Neural progenitor cell (in vitro differentiated cells): ENCODE measurements around the gene SIRPA. TPM values are rescaled to one million over a fixed set of nuclear protein-coding genes. Genes with fewer than 3 reads are reported as not detected.

ENCODE experiments used
- DNase-seq: peaks from one replicate; pipeline ENCODE4 v3.0.0-alpha.2; 2016; ENCODE audit warnings: low spot score
- H2AFZ ChIP-seq: fragments of 200-600 bp; sonication (generic); replicated peaks from 2 replicates; pipeline ENCODE4 v1.6.1; 2016; ENCODE audit warnings: antibody characterized with exemption
- H3F3A ChIP-seq: fragments of 200-600 bp; sonication (generic); 2 replicates; pipeline ENCODE4 v1.6.1; 2016; ENCODE audit warnings: antibody characterized with exemption, low read depth
- H3K27ac ChIP-seq: fragments of 200-600 bp; sonication (generic); 2 replicates; pipeline ENCODE4 v1.5.1; 2016; ENCODE audit warnings: mild to moderate bottlenecking
- H3K27me3 ChIP-seq: fragments of 200-600 bp; sonication (generic); 2 replicates; pipeline ENCODE4 v1.6.1; 2016; ENCODE audit warnings: mild to moderate bottlenecking, moderate library complexity
- H3K36me3 ChIP-seq: fragments of 200-600 bp; sonication (generic); 2 replicates; pipeline ENCODE4 v1.5.1; 2016
- H3K4me1 ChIP-seq: fragments of 200-600 bp; sonication (generic); 2 replicates; pipeline ENCODE4 v1.6.1; 2016; ENCODE audit warnings: mixed run types
- H3K4me2 ChIP-seq: fragments of 200-600 bp; sonication (generic); 2 replicates; pipeline ENCODE4 v1.6.1; 2016
- H3K4me3 ChIP-seq: fragments of 200-600 bp; sonication (generic); 2 replicates; pipeline ENCODE4 v1.5.1; 2016
- H3K79me2 ChIP-seq: fragments of 200-600 bp; sonication (generic); 2 replicates; pipeline ENCODE4 v1.6.1; 2016; ENCODE audit warnings: low read depth
- H3K9ac ChIP-seq: fragments of 200-600 bp; sonication (generic); 2 replicates; pipeline ENCODE4 v1.6.1; 2016
- H3K9me3 ChIP-seq: fragments of 200-600 bp; sonication (generic); 2 replicates; pipeline ENCODE4 v1.5.1; 2016; ENCODE audit warnings: low read depth
- H4K20me1 ChIP-seq: fragments of 200-600 bp; sonication (generic); 2 replicates; pipeline ENCODE4 v1.6.1; 2016; ENCODE audit warnings: low read depth
- H3K27ac Mint-ChIP-seq: 3 replicates; pipeline ENCODE4 v1.8.0; 2021; ENCODE audit warnings: mixed read lengths
- H3K27me3 Mint-ChIP-seq: 2 replicates; pipeline ENCODE4 v1.8.0; 2022; ENCODE audit warnings: low read depth, mild to moderate bottlenecking, inconsistent platforms, moderate library complexity, mixed read lengths; ENCODE audit not compliant: insufficient read depth
- H3K36me3 Mint-ChIP-seq: 3 replicates; pipeline ENCODE4 v1.8.0; 2021; ENCODE audit warnings: mixed read lengths
- H3K4me1 Mint-ChIP-seq: 3 replicates; pipeline ENCODE4 v1.8.0; 2021; ENCODE audit warnings: mixed read lengths
- H3K4me3 Mint-ChIP-seq: 3 replicates; pipeline ENCODE4 v1.8.0; 2021; ENCODE audit warnings: mild to moderate bottlenecking, moderate library complexity, mixed read lengths
- H3K9me3 Mint-ChIP-seq: 3 replicates; pipeline ENCODE4 v1.8.0; 2020; ENCODE audit warnings: mixed read lengths
- EZH2 ChIP-seq: fragments of 200-600 bp; sonication (generic); IDR thresholded peaks from 2 replicates; pipeline ENCODE4 v1.6.1; 2017; ENCODE audit warnings: antibody characterized with exemption, mild to moderate bottlenecking, moderate library complexity
- EZH2phosphoT487 ChIP-seq: fragments of 200-600 bp; sonication (generic); IDR thresholded peaks from 2 replicates; pipeline ENCODE4 v1.6.1; 2017; ENCODE audit warnings: antibody characterized with exemption
- total RNA-seq: library from RNA; depleted of rRNA; stranded (reverse); fragments of >200 nt; gene quantifications from 2 replicates; pipeline ENCODE4 v1.2.3, GENCODE V29; 2015; ENCODE audit warnings: low replicate concordance
- TF ChIP-seq, protein P1 (sequence below): fragments of 200-600 bp; sonication (generic); IDR thresholded peaks from 2 replicates; pipeline ENCODE4 v1.5.1; 2017; ENCODE audit warnings: antibody characterized with exemption, mild to moderate bottlenecking

SIRPA gene
- total RNA-seq, 1 donor from 2014 or later: 5.1 TPM

DNA sequence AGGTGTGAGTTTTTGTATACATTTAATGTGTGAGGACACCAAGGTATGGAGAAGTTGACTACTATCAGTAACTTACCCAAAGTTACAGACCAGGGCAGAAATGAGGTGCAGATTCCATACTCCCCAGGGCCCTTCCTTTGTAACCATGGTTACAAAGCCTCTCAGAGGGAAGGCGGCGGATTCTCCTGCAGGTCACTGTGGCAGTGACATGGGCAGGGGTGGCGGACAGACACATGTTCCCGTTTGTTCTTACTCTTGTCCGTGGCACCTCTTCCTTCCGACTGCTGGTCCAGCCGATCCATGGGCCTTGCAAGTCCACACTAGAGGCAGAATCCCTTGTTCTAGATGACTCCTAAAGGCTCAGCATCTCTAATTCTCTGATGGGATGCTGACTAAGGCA lies 55.6 kb downstream of the SIRPA start:
- peaks cover 55% of the 10 kb centered on the region for H3K4me1 Mint-ChIP-seq
- DNase-seq: peak; percentile 77
- no peak overlapping the region for H3K27ac Mint-ChIP-seq
- H3K4me1 ChIP-seq: peaks cover 53% of the 10 kb centered on the region
- H3K9me3 ChIP-seq: no peaks in the 10 kb centered on the region
- H3K27ac ChIP-seq: no peak overlapping the region
- peak overlapping the region; percentile 62 for H3K4me2 ChIP-seq
- no peak for TF ChIP-seq EZH2
- TF ChIP-seq, protein P1, sequence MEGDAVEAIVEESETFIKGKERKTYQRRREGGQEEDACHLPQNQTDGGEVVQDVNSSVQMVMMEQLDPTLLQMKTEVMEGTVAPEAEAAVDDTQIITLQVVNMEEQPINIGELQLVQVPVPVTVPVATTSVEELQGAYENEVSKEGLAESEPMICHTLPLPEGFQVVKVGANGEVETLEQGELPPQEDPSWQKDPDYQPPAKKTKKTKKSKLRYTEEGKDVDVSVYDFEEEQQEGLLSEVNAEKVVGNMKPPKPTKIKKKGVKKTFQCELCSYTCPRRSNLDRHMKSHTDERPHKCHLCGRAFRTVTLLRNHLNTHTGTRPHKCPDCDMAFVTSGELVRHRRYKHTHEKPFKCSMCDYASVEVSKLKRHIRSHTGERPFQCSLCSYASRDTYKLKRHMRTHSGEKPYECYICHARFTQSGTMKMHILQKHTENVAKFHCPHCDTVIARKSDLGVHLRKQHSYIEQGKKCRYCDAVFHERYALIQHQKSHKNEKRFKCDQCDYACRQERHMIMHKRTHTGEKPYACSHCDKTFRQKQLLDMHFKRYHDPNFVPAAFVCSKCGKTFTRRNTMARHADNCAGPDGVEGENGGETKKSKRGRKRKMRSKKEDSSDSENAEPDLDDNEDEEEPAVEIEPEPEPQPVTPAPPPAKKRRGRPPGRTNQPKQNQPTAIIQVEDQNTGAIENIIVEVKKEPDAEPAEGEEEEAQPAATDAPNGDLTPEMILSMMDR: no peak
- no peak for TF ChIP-seq EZH2phosphoT487
- H3K9me3 Mint-ChIP-seq: no peaks in the 10 kb centered on the region
- H2AFZ ChIP-seq: no peak overlapping the region
- no peaks in the 10 kb centered on the region for H3K36me3 Mint-ChIP-seq
- H3K36me3 ChIP-seq: no peaks in the 10 kb centered on the region
- H4K20me1 ChIP-seq: no peaks in the 10 kb centered on the region
- H3F3A ChIP-seq: peaks cover 56% of the 10 kb centered on the region
- no peak overlapping the region for H3K9ac ChIP-seq
- peaks cover 20% of the 10 kb centered on the region for H3K27me3 ChIP-seq
- no peaks in the 10 kb centered on the region for H3K79me2 ChIP-seq
- H3K4me3 Mint-ChIP-seq: peak overlapping the region; percentile 41
- no peak overlapping the region for H3K4me3 ChIP-seq
- peaks cover 8% of the 10 kb centered on the region for H3K27me3 Mint-ChIP-seq

DNA sequence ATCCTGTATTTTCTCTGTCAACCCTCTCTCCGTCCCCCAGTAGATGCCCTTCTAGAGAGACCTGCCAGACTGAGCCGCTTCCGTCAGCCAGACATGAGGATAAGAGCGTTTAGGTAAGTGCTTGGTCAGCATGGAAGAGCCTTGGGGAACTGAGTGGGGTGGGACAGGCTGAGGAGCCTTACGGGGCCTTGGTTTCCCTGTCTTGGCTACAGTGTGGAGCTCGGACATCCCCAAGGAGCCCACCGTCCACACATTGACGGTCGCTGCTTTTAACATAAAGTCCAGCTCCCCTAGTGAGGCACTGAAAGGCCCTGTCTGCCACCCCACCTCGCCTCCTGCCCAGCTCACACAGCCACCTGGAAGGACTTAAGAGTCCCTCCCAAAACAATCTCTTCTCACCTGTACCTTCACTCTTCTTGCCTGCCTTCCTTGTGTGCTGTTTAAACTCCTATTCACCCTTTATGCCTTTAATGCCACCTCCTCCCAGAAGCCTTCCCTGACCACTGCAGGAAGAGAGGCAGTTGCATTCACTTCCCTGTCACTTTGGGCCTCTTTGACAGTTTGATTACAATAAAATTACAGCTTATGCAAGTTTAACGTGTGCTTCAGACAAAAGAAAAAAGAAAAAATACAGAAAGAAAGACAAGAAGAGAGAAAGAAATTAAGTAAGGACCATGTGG lies 56.4 kb downstream of the SIRPA start:
- Mint-ChIP-seq H3K4me3 (no peak overlapping the region), H3K4me1 (peaks cover 53% of the 10 kb centered on the region), H3K27me3 (peaks cover 6% of the 10 kb centered on the region), H3K36me3 (no peaks in the 10 kb centered on the region), H3K27ac (peak overlapping the region; percentile 30), H3K9me3 (no peaks in the 10 kb centered on the region)
- Histone ChIP-seq H3K4me3 (no peak overlapping the region), H3K27ac (no peak overlapping the region), H4K20me1 (no peaks in the 10 kb centered on the region), H3K36me3 (no peaks in the 10 kb centered on the region), H3K9ac (no peak overlapping the region), H3K4me2 (peak overlapping the region; percentile 62), H3K9me3 (no peaks in the 10 kb centered on the region), H3F3A (peaks cover 50% of the 10 kb centered on the region), H3K27me3 (peaks cover 13% of the 10 kb centered on the region), H2AFZ (no peak overlapping the region), H3K4me1 (peaks cover 46% of the 10 kb centered on the region), H3K79me2 (no peaks in the 10 kb centered on the region)
- DNase-seq: no peak
- no peak for TF ChIP-seq EZH2phosphoT487
- no peak for TF ChIP-seq EZH2
- TF ChIP-seq, protein P1: no peak

GRCh38 chr20:1952737-1953530 lies 57.7 kb downstream of the SIRPA start:
- no peak overlapping the region for H3K27ac Mint-ChIP-seq
- no peaks in the 10 kb centered on the region for H3K9me3 Mint-ChIP-seq
- H3K36me3 Mint-ChIP-seq: no peaks in the 10 kb centered on the region
- H4K20me1 ChIP-seq: no peaks in the 10 kb centered on the region
- no peak overlapping the region for H3K4me2 ChIP-seq
- H3K27me3 ChIP-seq: peaks cover 3% of the 10 kb centered on the region
- H3K27ac ChIP-seq: no peak overlapping the region
- peaks cover 3% of the 10 kb centered on the region for H3K27me3 Mint-ChIP-seq
- H3K9me3 ChIP-seq: no peaks in the 10 kb centered on the region
- no peak overlapping the region for H2AFZ ChIP-seq
- no peak for DNase-seq
- peaks cover 39% of the 10 kb centered on the region for H3K4me1 ChIP-seq
- no peak overlapping the region for H3K4me3 Mint-ChIP-seq
- no peaks in the 10 kb centered on the region for H3K79me2 ChIP-seq
- H3K9ac ChIP-seq: no peak overlapping the region
- H3F3A ChIP-seq: peaks cover 36% of the 10 kb centered on the region
- H3K36me3 ChIP-seq: no peaks in the 10 kb centered on the region
- H3K4me1 Mint-ChIP-seq: peaks cover 43% of the 10 kb centered on the region
- TF ChIP-seq EZH2phosphoT487: no peak
- no peak for TF ChIP-seq EZH2
- TF ChIP-seq, protein P1: no peak
- H3K4me3 ChIP-seq: no peak overlapping the region
